HCT116 (cell line): ENCODE results near the gene AIFM2. TPM values are rescaled to one million over a fixed set of nuclear protein-coding genes. Genes with fewer than 3 reads are reported as not detected.

Experiments
- ATAC-seq: fragments of 200-7000 bp; cut with Tn5 transposase; 2 replicates; pipeline ENCODE4 v1.9.1; 2020; ENCODE audit warnings: mild to moderate bottlenecking, moderate library complexity
- BruUV-seq: library from RNA; stranded (reverse); fragments of 400-500 nt; replicated peaks from 2 replicates; lab custom pipeline; 2021; lab: Mats Ljungman, UMichigan
- CTCF ChIA-PET: fragments of 300-600 bp; sonication (Branson Sonifier 250); formaldehyde crosslinking; loops from one replicate; lab custom pipeline; 2021; ENCODE audit warnings: antibody characterized with exemption; lab: Charles Lee
- POLR2A ChIA-PET: fragments of 300-600, 350-600 bp; sonication (Branson Sonifier 250); formaldehyde crosslinking; loops from one replicate; lab custom pipeline; 2021; ENCODE audit warnings: antibody characterized with exemption; lab: Charles Lee
- RAD21 ChIA-PET, 2 experiments: fragments of 300-600 bp; sonication (Branson Sonifier 250); formaldehyde crosslinking; loops; one replicate each; lab custom pipeline; 2023; ENCODE audit warnings: low total read pairs in 2 of 2; ENCODE audit not compliant: uncharacterized antibody in 2 of 2, unreplicated experiment in 2 of 2, low non-redundant PET in 1 of 2; lab: Charles Lee
- DNase-seq: peaks from one replicate; pipeline ENCODE4 v3.0.0-alpha.2; 2010; ENCODE audit warnings: low read depth, low spot score
- H2AFZ ChIP-seq: fragments of 200-600 bp; shearing (Covaris generic), sonication (generic); 2 replicates; pipeline ENCODE4 v1.6.1; 2017; ENCODE audit warnings: low read depth, mixed run types, mixed read lengths, antibody characterized with exemption, low read length; ENCODE audit not compliant: poor library complexity, severe bottlenecking
- H3K27ac ChIP-seq: 2 replicates; pipeline ENCODE4 v1.5.1; 2012; ENCODE audit warnings: low read depth, low read length
- H3K27me3 ChIP-seq: fragments of 200-600 bp; sonication (generic); 2 replicates; pipeline ENCODE4 v1.6.1; 2016; ENCODE audit warnings: mixed run types, low read length, mixed read lengths; ENCODE audit not compliant: insufficient read depth
- H3K36me3 ChIP-seq, 2 experiments: fragments of 200-500 bp in 1 of 2; fragments of 200-600 bp in 1 of 2; sonication (Bioruptor generic) in 1 of 2; sonication (generic) in 1 of 2; 2 replicates each; pipeline versions ENCODE4 v1.5.1 to v1.6.1; 2014 to 2016; ENCODE audit warnings: low read length in 2 of 2, inconsistent platforms in 1 of 2, mixed read lengths in 1 of 2, mixed run types in 1 of 2; ENCODE audit not compliant: insufficient read depth in 2 of 2, control insufficient read depth in 1 of 2
- H3K4me1 ChIP-seq, 2 experiments: fragments of 200-600 bp in 1 of 2; sonication (generic) in 1 of 2; 2 replicates each; pipeline versions ENCODE4 v1.5.1 to v1.6.1; 2012 to 2017; ENCODE audit warnings: low read length in 2 of 2, inconsistent platforms in 1 of 2, mild to moderate bottlenecking in 1 of 2, mixed read lengths in 1 of 2, mixed run types in 1 of 2, moderate library complexity in 1 of 2; ENCODE audit not compliant: insufficient read depth in 2 of 2, control insufficient read depth in 1 of 2
- H3K4me2 ChIP-seq: fragments of 200-600 bp; sonication (generic); 2 replicates; pipeline ENCODE4 v1.6.1; 2017; ENCODE audit warnings: mixed run types, low read length, mixed read lengths
- H3K4me3 ChIP-seq, 2 experiments: fragments of 200-600 bp in 1 of 2; sonication (generic) in 1 of 2; replicated peaks in 1 of 2; 2 replicates each; pipeline ENCODE4 v1.5.1; 2011 to 2016; ENCODE audit warnings: low read length in 2 of 2, control low read depth in 1 of 2, low read depth in 1 of 2, mild to moderate bottlenecking in 1 of 2, mixed read lengths in 1 of 2, mixed run types in 1 of 2
- H3K79me2 ChIP-seq: fragments of 200-600 bp; sonication (generic); 2 replicates; pipeline ENCODE4 v1.6.1; 2017; ENCODE audit warnings: mild to moderate bottlenecking, mixed run types, low read length, moderate library complexity, mixed read lengths; ENCODE audit not compliant: insufficient read depth
- H3K9ac ChIP-seq: fragments of 200-600 bp; sonication (generic); 2 replicates; pipeline ENCODE4 v1.6.1; 2016; ENCODE audit warnings: low read length, mixed read lengths
- H3K9me2 ChIP-seq: fragments of 200-600 bp; sonication (generic), shearing (Covaris generic); 2 replicates; pipeline ENCODE4 v1.6.1; 2017; ENCODE audit warnings: mixed run types, mild to moderate bottlenecking, moderate library complexity; ENCODE audit not compliant: insufficient read depth
- H3K9me3 ChIP-seq, 2 experiments: fragments of 200-500 bp in 1 of 2; fragments of 200-600 bp in 1 of 2; sonication (Bioruptor generic) in 1 of 2; sonication (generic) in 1 of 2; 2 replicates each; pipeline ENCODE4 v1.6.1; 2014 to 2017; ENCODE audit warnings: low read length in 2 of 2, mixed read lengths in 2 of 2, inconsistent platforms in 1 of 2, low read depth in 1 of 2, mild to moderate bottlenecking in 1 of 2, mixed run types in 1 of 2, moderate library complexity in 1 of 2; ENCODE audit not compliant: control insufficient read depth in 1 of 2, insufficient read depth in 1 of 2
- H4K20me1 ChIP-seq: fragments of 200-600 bp; sonication (generic), shearing (Covaris generic); 2 replicates; pipeline ENCODE4 v1.6.1; 2017; ENCODE audit warnings: mixed run types, mild to moderate bottlenecking, moderate library complexity; ENCODE audit not compliant: insufficient read depth
- CBX3 ChIP-seq: IDR thresholded peaks from 2 replicates; pipeline ENCODE4 v1.6.1; 2012; ENCODE audit warnings: low read depth
- CEBPB ChIP-seq: IDR thresholded peaks from 2 replicates; pipeline ENCODE4 v1.6.1; 2012; ENCODE audit warnings: low read depth
- CTCF ChIP-seq, 3 experiments: fragments of 200-600 bp in 1 of 3; sonication (generic) in 1 of 3; IDR thresholded peaks in 2 of 3; conservative IDR thresholded peaks in 1 of 3; 2 replicates each; pipeline ENCODE4 v1.5.1; 2012 to 2017; ENCODE audit warnings: low read depth in 2 of 3, low read length in 2 of 3, antibody characterized with exemption in 1 of 3, borderline replicate concordance in 1 of 3, control low read depth in 1 of 3, mild to moderate bottlenecking in 1 of 3, mixed read lengths in 1 of 3, mixed run types in 1 of 3, moderate library complexity in 1 of 3; ENCODE audit not compliant: insufficient read depth in 1 of 3
- FOSL1 ChIP-seq: IDR thresholded peaks from 2 replicates; pipeline ENCODE4 v1.6.1; 2012; ENCODE audit warnings: low read depth
- POLR2A ChIP-seq: IDR thresholded peaks from 2 replicates; pipeline ENCODE4 v1.7.0; 2011; ENCODE audit warnings: borderline replicate concordance; ENCODE audit not compliant: insufficient read depth, insufficient read length; ENCODE audit errors: extremely low read depth
- POLR2AphosphoS5 ChIP-seq: IDR thresholded peaks from 2 replicates; pipeline ENCODE4 v1.6.1; 2011; ENCODE audit warnings: mild to moderate bottlenecking, low read depth, low read length, moderate library complexity
- SRF ChIP-seq: IDR thresholded peaks from 2 replicates; pipeline ENCODE4 v1.6.1; 2012; ENCODE audit warnings: low read depth
- YY1 ChIP-seq: IDR thresholded peaks from 2 replicates; pipeline ENCODE4 v1.6.1; 2011; ENCODE audit warnings: low read length, low read depth, moderate library complexity, mild to moderate bottlenecking; ENCODE audit not compliant: insufficient replicate concordance; ENCODE audit errors: extremely low read depth
- intact Hi-C: fragments of 100-400 bp; cut with micrococcal nuclease; formaldehyde crosslinking; loops from 2 replicates; pipeline ENCODE4 v1.10.0; 2022
- total RNA-seq: library from RNA; stranded (reverse); gene quantifications from one replicate; pipeline ENCODE4 v1.2.1, GENCODE V29; 2021; ENCODE audit not compliant: unreplicated experiment

AIFM2 gene
- total RNA-seq, 1 experiment from 2014 or later = 20.0 TPM

- Histone ChIP-seq H3K36me3 (peaks cover 7 to 10% of the 10 kb centered on the region in 2 experiments; a peak in 3 of 4 replicates), H3K9ac (no peak overlapping the region), H3K27ac (no peak overlapping the region), H3K27me3 (no peaks in the 10 kb centered on the region), H2AFZ (no peak overlapping the region), H3K9me3 (no peaks in the 10 kb centered on the region), H4K20me1 (no peaks in the 10 kb centered on the region), H3K4me2 (no peak overlapping the region), H3K4me3 (no peak overlapping the region), H3K4me1 (no peaks in the 10 kb centered on the region), H3K9me2 (no peaks in the 10 kb centered on the region), H3K79me2 (no peaks in the 10 kb centered on the region)
- ATAC-seq (no peak), DNase-seq (no peak)
- ChIA-PET RAD21 (no interaction called here), CTCF (no interaction called here), POLR2A (no interaction called here)
- intact Hi-C loops = no loop called here
- BruUV-seq = no TSS peak
- TF ChIP-seq CTCF (IDR thresholded peaks at IDR 0.05 in 2 of 3, conservative IDR thresholded peaks at IDR 0.05 in 1 of 3; ENCODE audit: borderline replicate concordance in 1 of 3, insufficient read depth in 1 of 3, low read depth in 2 of 3, low read length in 2 of 3) = no peak
- no peak for TF ChIP-seq POLR2AphosphoS5
- TF ChIP-seq YY1 = no peak
- TF ChIP-seq FOSL1 = no peak
- TF ChIP-seq SRF = no peak
- TF ChIP-seq CEBPB = no peak
- TF ChIP-seq POLR2A = no peak
- no peak for TF ChIP-seq CBX3
These were observed 44.3 kb downstream of the AIFM2 start for GRCh38 chr10:70088308-70088698.
